HCEC 1CT (cell line): ENCODE measurements around the gene PHKB.

ENCODE experiments used
- DNase-seq: peaks from one replicate; pipeline ENCODE4 v3.0.0-alpha.2; 2017

Gene PHKB

GRCh38 chr16:47699106-47699505 lies 238.0 kb downstream of the PHKB start:
- DNase-seq = no peak

GRCh38 chr16:47700857-47701587 lies 239.9 kb downstream of the PHKB start:
- DNase-seq = no peak

DNA sequence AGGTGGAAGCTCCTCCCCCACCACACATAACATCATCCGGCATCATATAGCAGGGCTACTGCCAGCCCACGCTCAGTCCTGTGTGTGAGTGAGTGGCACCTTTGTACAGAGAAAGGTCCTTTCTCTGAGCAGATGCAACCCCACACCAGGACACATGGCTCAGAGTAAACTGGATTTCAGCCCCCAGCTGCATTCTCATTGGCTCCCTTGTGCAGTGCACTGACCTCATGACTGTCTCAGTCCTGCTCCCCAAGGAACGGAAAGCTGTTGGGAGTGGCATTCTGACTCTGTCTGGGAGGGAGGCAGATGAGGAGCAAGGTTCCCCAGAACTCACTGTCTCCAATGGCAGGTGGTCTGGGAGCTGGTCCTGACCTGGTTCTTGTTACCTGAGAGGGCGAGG lies 244.1 kb downstream of the PHKB start:
- no peak for DNase-seq

GRCh38 chr16:47711809-47712208 lies 250.7 kb downstream of the PHKB start:
- no peak for DNase-seq

DNA sequence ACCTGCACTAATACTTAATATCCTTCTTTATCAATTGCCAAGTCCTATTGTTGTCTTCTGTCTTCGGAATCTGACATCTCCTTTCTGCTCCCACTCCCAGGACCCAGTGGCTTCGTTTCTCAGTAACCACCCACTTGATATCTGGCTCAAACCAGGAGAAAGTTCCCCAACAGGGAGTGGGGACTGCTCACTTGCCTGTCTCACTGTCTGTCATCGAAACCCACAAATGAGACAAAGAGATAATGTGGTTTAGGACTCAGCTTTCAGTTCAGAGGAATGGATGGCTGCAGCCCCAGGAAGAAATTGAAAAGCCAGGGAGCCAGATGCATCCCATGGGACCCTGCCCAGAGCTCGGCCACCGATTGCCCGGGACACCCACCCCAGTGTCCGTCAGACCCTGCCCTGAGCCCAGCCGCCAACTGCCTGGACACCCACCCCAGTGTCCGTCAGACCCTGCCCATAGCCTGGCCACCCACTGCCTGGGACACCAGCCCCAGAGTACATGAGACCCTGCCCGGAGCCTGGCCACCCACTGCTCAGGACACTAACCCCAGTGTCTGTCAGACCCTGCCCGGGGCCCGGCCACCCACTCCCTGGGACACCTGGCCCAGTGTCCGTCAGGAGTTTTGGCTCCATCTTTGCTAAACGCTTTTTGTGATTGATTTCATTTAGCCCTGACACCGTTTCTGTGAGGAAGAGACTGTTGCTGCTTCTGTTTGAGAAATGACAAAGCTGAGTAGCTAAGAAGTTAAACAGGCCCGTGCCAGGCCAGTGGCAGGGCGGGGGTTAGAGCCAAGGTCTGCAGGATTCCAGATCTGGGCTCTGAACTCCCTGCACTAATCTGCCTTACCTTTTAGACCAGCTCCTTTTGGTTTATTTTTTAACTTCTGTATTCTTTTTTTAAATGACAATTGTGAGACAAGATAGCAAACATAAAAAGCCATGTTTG lies 251.4 kb downstream of the PHKB start:
- no peak for DNase-seq

GRCh38 chr16:47713225-47713595 lies 252.1 kb downstream of the PHKB start:
- DNase-seq = peak; percentile 67

- no peak for DNase-seq
These were observed 254.4 kb downstream of the PHKB start for GRCh38 chr16:47715442-47716083.

- no peak for DNase-seq
These were observed 255.4 kb downstream of the PHKB start for GRCh38 chr16:47716571-47716970.

GRCh38 chr16:47719713-47720112 lies 258.6 kb downstream of the PHKB start:
- DNase-seq = no peak

GRCh38 chr16:47721006-47721637 lies 260.0 kb downstream of the PHKB start:
- DNase-seq = no peak

- no peak for DNase-seq
These were observed 260.9 kb downstream of the PHKB start for GRCh38 chr16:47722046-47722445.

- DNase-seq = no peak
These were observed 263.1 kb downstream of the PHKB start for GRCh38 chr16:47724115-47724785.

- DNase-seq = no peak
These were observed 264.1 kb downstream of the PHKB start for GRCh38 chr16:47725188-47725695.

- DNase-seq = no peak
These were observed 265.0 kb downstream of the PHKB start for GRCh38 chr16:47726031-47726675.

DNA sequence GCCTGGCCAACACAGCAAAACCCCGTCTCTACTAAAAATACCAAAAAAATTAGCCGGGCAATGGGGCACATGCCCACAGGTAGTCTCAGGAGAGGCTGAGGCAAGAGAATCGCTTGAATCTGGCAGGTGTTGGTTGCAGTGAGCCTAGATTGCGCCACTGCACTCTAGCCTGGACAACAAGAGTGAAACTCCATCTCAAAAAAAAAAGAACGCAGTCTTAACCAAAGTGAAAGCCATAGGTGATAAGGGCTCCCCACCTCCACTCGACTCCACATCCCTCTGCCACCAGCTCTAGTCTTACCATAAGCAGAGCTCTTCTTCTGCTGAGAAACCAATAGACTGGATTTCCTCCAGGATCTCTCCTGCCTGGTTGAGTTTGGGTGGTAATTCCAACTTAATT lies 266.0 kb downstream of the PHKB start:
- DNase-seq = no peak

GRCh38 chr16:47728205-47728604 lies 267.1 kb downstream of the PHKB start:
- no peak for DNase-seq

GRCh38 chr16:47729701-47730100 lies 268.6 kb downstream of the PHKB start:
- DNase-seq = no peak

DNA sequence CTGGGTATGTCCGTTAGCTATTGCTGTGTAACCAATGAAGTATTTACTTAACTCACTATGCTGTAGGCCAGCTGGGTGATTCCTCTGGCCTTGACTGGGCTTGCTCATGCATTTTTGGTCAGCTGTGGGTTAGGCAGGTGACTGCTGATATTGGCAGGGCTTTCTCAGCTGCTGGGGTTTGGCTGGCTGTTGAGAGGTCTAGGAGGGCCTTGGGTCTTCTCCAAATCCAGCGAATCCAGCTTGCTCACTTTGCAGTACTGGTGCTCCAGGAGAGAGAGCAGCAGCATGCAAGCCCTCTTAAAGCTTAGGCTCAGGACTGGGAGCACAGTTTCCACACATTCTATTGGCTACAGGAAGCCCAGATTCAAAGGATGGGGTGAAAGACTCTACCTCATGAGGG lies 270.1 kb downstream of the PHKB start:
- DNase-seq = peak; percentile 95

DNA sequence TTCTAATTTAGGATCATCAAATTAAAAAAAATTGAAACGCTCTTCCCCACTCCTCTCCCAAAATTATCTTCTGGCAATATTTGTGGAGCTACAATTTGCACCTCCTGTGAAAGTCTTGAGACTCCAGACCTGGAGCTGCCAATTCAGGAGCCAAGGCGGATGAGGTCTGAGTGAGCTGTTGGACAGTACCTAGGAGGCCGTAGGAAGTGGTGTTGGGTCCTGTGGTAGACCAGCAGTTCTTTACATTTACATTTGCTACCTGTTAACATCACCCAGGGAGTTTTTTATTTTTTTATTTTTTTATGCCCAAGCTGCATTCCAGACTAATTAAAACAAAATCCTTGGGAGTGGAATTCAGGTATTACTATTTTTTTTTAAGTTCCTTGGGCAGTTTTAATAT lies 271.0 kb downstream of the PHKB start:
- peak; percentile 3 for DNase-seq

DNA sequence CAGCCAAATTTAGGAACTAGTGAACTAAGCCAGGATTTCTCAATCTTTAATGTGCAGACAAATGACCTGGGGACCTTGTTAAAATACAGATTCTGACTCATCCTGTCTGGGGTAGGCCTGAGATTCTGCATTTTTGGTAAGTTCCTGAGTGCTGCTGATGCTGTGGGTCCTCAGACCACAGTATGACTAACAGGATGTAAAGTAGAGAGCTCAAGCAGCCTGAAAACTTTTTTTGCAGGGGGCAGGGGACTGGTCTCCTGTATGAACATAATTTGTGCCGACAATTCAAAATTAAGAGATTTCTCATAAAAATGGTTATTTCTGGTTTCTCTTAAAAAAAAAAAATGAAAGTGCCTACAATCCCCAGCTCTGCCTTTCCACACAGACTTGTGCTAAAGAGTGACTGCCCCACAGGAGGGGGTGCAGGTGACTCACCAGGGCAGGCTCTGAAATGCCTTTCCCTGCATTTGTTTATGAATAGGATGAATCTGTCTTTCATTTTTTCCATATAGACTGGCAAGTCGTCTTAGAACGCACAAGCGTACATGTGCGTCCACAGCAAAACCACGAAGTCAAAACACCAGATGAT lies 271.5 kb downstream of the PHKB start:
- DNase-seq = peak; percentile 95

DNA sequence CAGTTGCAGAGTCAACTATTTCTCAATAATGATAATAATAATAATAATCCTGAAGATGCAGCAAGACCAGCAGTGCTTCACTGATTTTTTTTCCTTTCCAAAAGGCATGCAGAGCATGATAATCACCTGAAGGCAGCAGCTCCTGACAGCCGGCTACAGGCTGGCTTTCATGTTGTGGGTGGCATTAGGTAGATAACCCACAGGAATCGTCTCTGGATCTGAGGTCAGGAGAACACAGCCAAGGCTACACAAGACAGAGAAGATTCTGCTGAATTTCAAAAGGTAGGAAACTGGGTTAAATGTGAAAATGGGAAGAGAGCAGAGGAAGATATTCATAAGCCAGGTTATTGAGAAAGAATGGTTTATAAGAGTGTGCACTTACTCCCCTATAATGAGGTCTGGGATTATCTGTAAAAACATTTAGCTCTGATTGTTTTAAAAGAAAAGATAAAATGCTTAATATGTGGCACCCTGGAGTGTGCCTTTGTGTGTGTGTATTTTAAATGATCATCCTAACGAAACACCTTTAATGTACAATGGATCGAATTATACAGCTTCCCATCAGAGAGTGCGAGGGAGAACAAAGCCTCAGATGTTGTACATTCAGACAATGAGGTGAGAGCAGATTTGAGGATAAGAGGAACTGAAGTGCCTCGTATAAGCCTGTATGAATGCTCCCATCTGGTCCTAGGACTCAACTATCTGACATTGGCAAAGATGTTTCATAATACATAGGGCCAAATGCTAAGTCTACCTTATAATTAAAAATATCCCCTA lies 273.1 kb downstream of the PHKB start:
- DNase-seq = no peak
